GM18951 (cell line): ENCODE data around the gene MIDN.

Source experiments
- POLR2A ChIP-seq: IDR thresholded peaks from 4 replicates; pipeline ENCODE4 v1.6.1; 2011; ENCODE audit warnings: mild to moderate bottlenecking; ENCODE audit not compliant: insufficient read length, insufficient read depth; ENCODE audit errors: extremely low read depth
- in situ Hi-C: fragments of 300-500 bp; cut with MboI; formaldehyde crosslinking; loops from one replicate; pipeline ENCODE4 v1.12.0; 2022; ENCODE audit warnings: low sequenced_read_pairs, mixed read lengths, inconsistent platforms; ENCODE audit not compliant: unreplicated experiment

MIDN gene

GRCh38 chr19:1257475-1258162 is 9.2 kb downstream of the MIDN start:
- in situ Hi-C loops: no loop called here
- peak; percentile 6 for TF ChIP-seq POLR2A

GRCh38 chr19:1258163-1258492 is 9.7 kb downstream of the MIDN start:
- in situ Hi-C loops: no loop called here
- TF ChIP-seq POLR2A: peak; percentile 18

GRCh38 chr19:1258707-1259205 is 10.4 kb downstream of the MIDN start:
- in situ Hi-C loops: no loop called here
- TF ChIP-seq POLR2A: no peak

- peak; percentile 82 for TF ChIP-seq POLR2A
- in situ Hi-C loops: no loop called here
Observed at GRCh38 chr19:1259206-1259875, 11.0 kb downstream of the MIDN start.

GRCh38 chr19:1259876-1260748 is 11.7 kb downstream of the MIDN start:
- in situ Hi-C loops: no loop called here
- no peak for TF ChIP-seq POLR2A

- TF ChIP-seq POLR2A: peak; percentile 55
- in situ Hi-C loops: no loop called here
Observed at GRCh38 chr19:1260749-1261537, 12.6 kb downstream of the MIDN start.

- in situ Hi-C loops: no loop called here
- TF ChIP-seq POLR2A: no peak
Observed at GRCh38 chr19:1261538-1261797, 13.1 kb downstream of the MIDN start.

GRCh38 chr19:1261798-1262622 is 13.6 kb downstream of the MIDN start:
- TF ChIP-seq POLR2A: peak; percentile 1
- in situ Hi-C loops: no loop called here

- no peak for TF ChIP-seq POLR2A
- in situ Hi-C loops: no loop called here
Observed at GRCh38 chr19:1262623-1263123, 14.3 kb downstream of the MIDN start.

- TF ChIP-seq POLR2A: no peak
- in situ Hi-C loops: no loop called here
Observed at GRCh38 chr19:1263188-1263587, 14.8 kb downstream of the MIDN start.

GRCh38 chr19:1264801-1265614 is 16.6 kb downstream of the MIDN start:
- in situ Hi-C loops: no loop called here
- no peak for TF ChIP-seq POLR2A

GRCh38 chr19:1265615-1266128 is 17.3 kb downstream of the MIDN start:
- no peak for TF ChIP-seq POLR2A
- in situ Hi-C loops: no loop called here
